Stimulated activated CD8-positive, alpha-beta memory T cell treated with anti-CD3 and anti-CD28 coated beads, Interleukin-7, amount 100 ng/mL, for 48 hours (primary cell): ENCODE results near the gene USP25.

ENCODE experiments used
- DNase-seq, 2 donors: peaks; one replicate each; pipeline ENCODE4 v3.0.0-alpha.2; 2020; ENCODE audit warnings: low read depth in 1 of 2; ENCODE audit errors: extremely low read depth in 1 of 2

The USP25 gene

GRCh38 chr21:15848634-15849560 lies 119.1 kb downstream of the USP25 start:
- no peak for DNase-seq

- DNase-seq = no peak
Measured at GRCh38 chr21:15849927-15850326, 120.1 kb downstream of the USP25 start.

DNA sequence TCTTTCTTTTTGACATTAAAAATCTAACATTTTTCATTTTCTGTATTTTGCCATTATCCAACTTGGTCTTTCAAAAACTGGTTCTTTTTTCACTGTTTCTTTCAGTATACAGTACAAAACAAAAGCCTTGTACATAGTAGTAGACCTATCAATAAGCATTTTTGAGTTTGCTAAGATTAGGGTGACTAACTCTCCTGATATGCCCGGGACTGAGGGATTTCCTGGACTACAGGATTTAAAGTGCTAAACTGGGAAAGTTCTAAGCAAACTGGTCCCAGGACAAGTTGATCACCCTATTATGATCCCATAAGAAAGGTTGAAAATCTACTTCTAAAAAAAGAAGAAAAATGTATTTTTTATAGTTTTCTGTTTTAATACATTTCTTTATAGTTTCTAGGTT lies 120.9 kb downstream of the USP25 start:
- no peak for DNase-seq

DNA sequence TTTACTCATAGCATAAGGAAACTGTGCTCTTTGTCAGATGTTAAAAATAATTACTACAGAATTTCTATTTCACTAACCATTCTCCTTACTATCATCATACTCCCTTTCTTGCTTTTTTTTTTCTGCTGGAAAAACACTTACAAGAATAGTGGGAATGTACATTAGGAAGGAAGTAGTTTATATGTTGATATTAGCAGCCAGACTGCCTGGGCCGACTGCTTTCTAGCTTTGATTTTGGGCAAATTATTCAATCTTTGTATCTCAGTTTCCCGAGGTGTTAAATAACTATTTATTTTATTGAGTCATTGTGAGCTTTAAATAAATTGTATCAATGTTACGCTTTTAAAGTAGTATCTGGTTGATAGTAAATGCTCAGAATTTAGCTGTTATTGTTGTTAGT lies 122.4 kb downstream of the USP25 start:
- DNase-seq = no peak

DNA sequence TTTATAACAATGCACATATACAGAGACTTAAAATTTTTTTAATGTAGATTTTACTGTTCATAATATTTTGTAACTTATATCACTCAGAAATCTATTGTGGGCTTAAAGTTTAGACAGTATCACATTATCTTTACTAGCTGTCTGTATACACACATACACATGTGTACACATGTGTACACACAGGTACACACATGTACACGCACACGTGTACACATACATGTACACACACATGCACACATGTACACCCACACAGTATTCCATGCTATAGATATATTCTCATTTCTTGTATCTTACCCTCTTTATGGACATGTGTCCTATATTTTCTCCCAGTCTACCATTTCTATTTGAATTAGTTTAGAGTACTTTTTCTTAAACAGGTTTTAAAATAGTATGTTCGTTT lies 123.3 kb downstream of the USP25 start:
- no peak for DNase-seq

- DNase-seq = no peak
Measured at GRCh38 chr21:15856813-15857212, 127.0 kb downstream of the USP25 start.

DNA sequence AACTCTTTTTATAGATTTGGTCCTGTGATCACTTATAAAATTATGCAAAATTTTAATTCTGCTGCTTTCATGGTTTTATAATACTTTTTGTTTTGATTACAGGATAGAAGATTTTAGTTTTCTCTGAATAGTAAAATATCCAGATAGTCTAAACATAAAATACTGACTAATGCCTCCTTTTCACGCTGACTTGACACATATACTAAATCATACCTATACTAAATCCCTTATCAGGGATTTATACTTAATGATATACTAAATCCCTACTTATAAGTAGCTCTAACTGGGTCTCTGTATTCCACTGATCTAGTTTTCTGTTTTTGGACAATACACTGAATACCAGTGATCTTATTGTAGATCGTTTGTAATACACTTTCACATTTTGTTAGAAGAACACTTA lies 128.0 kb downstream of the USP25 start:
- DNase-seq = no peak

- no peak for DNase-seq
Measured at GRCh38 chr21:15860541-15860940, 130.8 kb downstream of the USP25 start.

GRCh38 chr21:15868940-15869339 lies 139.2 kb downstream of the USP25 start:
- DNase-seq = no peak

DNA sequence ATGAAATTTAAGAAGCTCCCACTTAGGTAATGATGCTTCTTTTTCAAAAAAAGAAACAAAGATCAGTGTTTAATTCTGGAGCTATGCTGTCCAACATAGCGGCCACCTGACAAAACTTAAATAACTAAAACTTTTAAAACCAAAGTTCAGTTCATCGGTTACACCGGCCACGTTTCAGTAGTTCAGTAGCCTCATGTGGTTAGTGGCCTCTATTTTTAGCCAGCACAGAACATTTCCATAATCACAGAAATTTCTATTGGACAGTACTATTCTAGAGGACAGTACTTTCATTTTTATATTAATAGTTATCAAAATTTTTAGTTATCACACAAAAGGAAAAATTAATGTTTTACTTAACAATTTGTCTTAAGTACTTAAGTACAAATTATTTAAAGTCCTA lies 141.0 kb downstream of the USP25 start:
- no peak for DNase-seq

DNA sequence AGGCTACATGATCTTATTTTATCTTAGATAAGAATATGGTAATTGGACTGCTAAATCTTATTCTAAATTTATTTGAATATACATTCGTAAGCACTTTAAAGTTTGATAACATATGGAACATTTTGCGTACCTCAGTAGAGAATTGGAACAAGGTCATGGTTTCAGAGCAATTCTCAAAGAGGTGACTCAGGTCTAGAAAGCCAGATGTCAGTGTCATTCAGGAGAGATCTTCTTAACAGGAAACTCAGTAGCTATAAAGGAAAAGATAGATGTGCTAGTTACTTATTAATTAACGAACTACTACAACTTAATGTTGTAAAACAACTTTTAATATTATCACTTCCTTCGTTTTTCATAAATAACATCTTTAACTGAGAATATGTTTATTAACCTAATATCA lies 142.5 kb downstream of the USP25 start:
- no peak for DNase-seq

GRCh38 chr21:15874615-15875014 lies 144.8 kb downstream of the USP25 start:
- DNase-seq = no peak

DNA sequence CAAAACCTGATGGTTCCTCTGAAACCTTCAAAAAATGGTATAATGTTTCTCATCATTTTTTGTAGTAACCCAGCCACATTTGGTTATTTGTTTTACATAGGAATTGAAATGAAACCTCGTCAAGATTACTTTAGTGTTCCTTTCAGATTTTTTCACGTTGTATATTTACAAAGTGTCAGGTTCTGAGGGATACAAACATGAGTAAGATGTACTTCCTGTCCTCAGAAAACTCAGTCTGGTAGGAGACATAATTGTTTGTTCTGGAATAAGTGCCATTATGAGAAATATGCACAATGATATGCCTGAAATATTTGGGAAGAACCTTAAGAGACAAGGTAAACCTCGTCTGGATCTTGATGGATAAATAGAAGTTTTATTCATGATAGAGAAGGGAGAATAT lies 145.5 kb downstream of the USP25 start:
- DNase-seq = no peak

GRCh38 chr21:15893902-15894301 lies 164.1 kb downstream of the USP25 start:
- DNase-seq = no peak

- DNase-seq = no peak
Measured at GRCh38 chr21:15894596-15894995, 164.8 kb downstream of the USP25 start.

- DNase-seq = no peak
Measured at GRCh38 chr21:15895142-15896106, 165.6 kb downstream of the USP25 start.

- DNase-seq = no peak
Measured at GRCh38 chr21:15896501-15896900, 166.7 kb downstream of the USP25 start.

GRCh38 chr21:15904389-15904788 lies 174.6 kb downstream of the USP25 start:
- DNase-seq = no peak

DNA sequence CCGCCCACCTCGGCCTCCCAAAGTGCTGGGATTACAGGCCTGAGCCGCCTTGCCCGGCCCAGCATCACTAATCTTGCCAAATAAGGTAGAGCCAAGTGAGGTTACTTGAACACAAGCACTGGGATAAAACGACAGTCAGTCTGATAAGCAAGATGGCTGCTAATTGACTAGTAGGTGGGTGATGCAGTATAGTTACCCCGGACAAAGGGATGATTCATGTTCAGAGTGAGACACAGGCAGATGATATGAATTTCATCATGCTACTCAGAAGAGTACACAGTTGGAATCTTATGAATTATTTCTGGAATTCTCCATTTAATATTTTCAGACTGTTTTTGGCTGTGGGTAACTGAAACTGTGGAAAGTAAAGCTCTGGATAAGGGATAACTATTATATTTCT lies 178.4 kb downstream of the USP25 start:
- no peak for DNase-seq

DNA sequence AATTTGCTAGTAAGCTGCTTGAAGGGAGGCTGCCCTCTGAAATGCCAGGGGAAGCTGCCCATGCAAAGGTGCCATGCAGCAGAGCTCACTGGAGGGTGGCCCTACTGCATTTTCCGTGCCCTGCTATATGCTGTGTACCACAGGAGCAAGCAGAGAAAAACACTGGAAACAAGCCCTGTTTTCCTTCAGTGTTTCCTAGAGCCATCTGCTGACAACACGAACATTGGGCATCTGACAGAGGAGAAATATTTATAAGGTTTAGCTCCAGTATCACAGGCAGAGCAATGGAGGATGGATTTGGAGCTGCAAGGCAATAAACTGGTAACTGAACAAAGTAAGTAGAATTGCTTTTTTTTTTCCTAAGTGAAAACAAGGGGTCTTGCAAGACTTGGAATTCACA lies 198.4 kb downstream of the USP25 start:
- DNase-seq = no peak

- no peak for DNase-seq
Measured at GRCh38 chr21:15928686-15929425, 199.1 kb downstream of the USP25 start.
